Natural killer cell (primary cell): ENCODE measurements around the gene ERICH6B. TPM values are rescaled to one million over a fixed set of nuclear protein-coding genes. Genes with fewer than 3 reads are reported as not detected.

Source experiments
- ATAC-seq, 3 donors: fragments of 150-1000 bp in 2 of 3; fragments of 200-7000 bp in 1 of 3; cut with Tn5 transposase; 1 replicate in 1 of 3; 2 replicates in 2 of 3; pipeline ENCODE4 v1.10.0; 2021; ENCODE audit warnings: mild to moderate bottlenecking in 2 of 3, moderate library complexity in 2 of 3
- DNase-seq, 2 donors: peaks; one replicate each; pipeline versions ENCODE4 v3.0.0 to v3.0.0-alpha.2; 2013 to 2021; ENCODE audit warnings: mixed read lengths in 1 of 2
- H3K27ac ChIP-seq: one replicate; pipeline ENCODE4 v1.5.1; 2013; ENCODE audit warnings: mild to moderate bottlenecking, low read length
- H3K27me3 ChIP-seq: one replicate; pipeline ENCODE4 v1.6.1; 2013; ENCODE audit warnings: low read length; ENCODE audit not compliant: control insufficient read depth, insufficient read depth
- H3K36me3 ChIP-seq: one replicate; pipeline ENCODE4 v1.6.1; 2013; ENCODE audit warnings: low read length; ENCODE audit not compliant: control insufficient read depth, insufficient read depth
- H3K4me1 ChIP-seq: one replicate; pipeline ENCODE4 v1.6.1; 2013; ENCODE audit warnings: low read length; ENCODE audit not compliant: control insufficient read depth, insufficient read depth
- H3K4me3 ChIP-seq: one replicate; pipeline ENCODE4 v1.5.1; 2013; ENCODE audit warnings: low read length
- H3K9me3 ChIP-seq: one replicate; pipeline ENCODE4 v1.6.1; 2013; ENCODE audit warnings: low read length; ENCODE audit not compliant: control insufficient read depth, insufficient read depth
- H3K27ac Mint-ChIP-seq, 2 donors: one replicate each; pipeline ENCODE4 v1.8.0; 2022; ENCODE audit warnings: mild to moderate bottlenecking in 2 of 2, mixed read lengths in 2 of 2, moderate library complexity in 1 of 2
- H3K27me3 Mint-ChIP-seq, 2 donors: one replicate each; pipeline ENCODE4 v1.8.0; 2022; ENCODE audit warnings: low read depth in 2 of 2, mixed read lengths in 2 of 2
- H3K36me3 Mint-ChIP-seq: one replicate; pipeline ENCODE4 v1.8.0; 2022; ENCODE audit warnings: mixed read lengths
- H3K4me1 Mint-ChIP-seq, 2 donors: one replicate each; pipeline ENCODE4 v1.8.0; 2022; ENCODE audit warnings: mixed read lengths in 2 of 2
- H3K4me3 Mint-ChIP-seq: one replicate; pipeline ENCODE4 v1.8.0; 2022; ENCODE audit warnings: mild to moderate bottlenecking, moderate library complexity, mixed read lengths
- H3K9me3 Mint-ChIP-seq, 2 donors: one replicate each; pipeline ENCODE4 v1.8.0; 2022; ENCODE audit warnings: mixed read lengths in 2 of 2
- CTCF ChIP-seq: fragments of 200-600 bp; IDR thresholded peaks from one replicate; pipeline ENCODE4 v1.8.0; 2022; ENCODE audit warnings: antibody characterized with exemption
- WGBS: methylation state at CpG from one replicate; pipeline ENCODE4 v1.1.7; 2013; ENCODE audit warnings: missing lambda C conversion rate; ENCODE audit not compliant: insufficient coverage; 5-methylcytosine and 5-hydroxymethylcytosine counted together
- intact Hi-C: fragments of 100-400 bp; cut with micrococcal nuclease; formaldehyde crosslinking; loops from one replicate; pipeline ENCODE4 v1.14.2; 2022
- total RNA-seq, 4 donors: library from RNA; stranded (reverse); fragments of 120-200 nt in 1 of 4; gene quantifications; one replicate each; pipeline versions ENCODE4 v1.2.3 to v1.2.4, GENCODE V29; 2013 to 2022

Gene ERICH6B
- total RNA-seq, 3 donors from 2014 or later (not counting 1 experiment from before 2014, with no cell fraction given): not detected

DNA sequence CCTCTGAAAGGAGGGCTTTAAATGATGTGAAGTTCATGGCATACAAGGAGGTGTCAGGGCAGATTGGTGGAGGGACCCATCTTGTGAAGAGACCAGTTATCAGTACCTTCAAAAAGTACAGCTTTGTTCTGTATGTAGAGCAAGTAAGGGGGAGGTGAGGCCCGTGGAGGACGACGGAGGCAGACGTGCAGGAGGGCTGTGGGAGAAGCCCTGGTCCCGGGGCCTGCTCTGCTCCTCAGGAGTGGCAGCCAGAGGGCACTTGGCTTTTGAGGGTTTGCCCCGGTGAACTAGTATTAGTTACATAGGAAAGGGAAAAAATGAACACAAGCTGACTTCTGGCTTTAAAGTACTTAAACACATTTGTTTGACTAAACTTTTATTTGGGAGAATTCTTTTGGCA lies 108.7 kb downstream of the ERICH6B start:
- Mint-ChIP-seq H3K27me3 (no peaks in the 10 kb centered on the region), H3K4me1 (peaks cover 17 to 22% of the 10 kb centered on the region in 2 donors), H3K27ac (peak overlapping the region; percentile 1 to 34), H3K9me3 (no peaks in the 10 kb centered on the region), H3K4me3 (no peak overlapping the region), H3K36me3 (peaks cover 22% of the 10 kb centered on the region)
- intact Hi-C loops: no loop called here
- 95% methylated on average over 6 of the region's 6 CpGs for WGBS
- no peak overlapping the region for H3K4me3 ChIP-seq
- no peak for TF ChIP-seq CTCF
- no peak for DNase-seq
- no peak overlapping the region for H3K27ac ChIP-seq
- H3K4me1 ChIP-seq: no peaks in the 10 kb centered on the region
- H3K9me3 ChIP-seq: no peaks in the 10 kb centered on the region
- peaks cover 63% of the 10 kb centered on the region for H3K36me3 ChIP-seq
- H3K27me3 ChIP-seq: no peaks in the 10 kb centered on the region
- no peak for ATAC-seq

GRCh38 chr13:45503658-45504057 lies 111.9 kb downstream of the ERICH6B start:
- DNase-seq (no peak), ATAC-seq (no peak)
- H3K36me3 ChIP-seq: peaks cover 54% of the 10 kb centered on the region
- Mint-ChIP-seq H3K27ac (peak overlapping the region in 1 of 2 donors; percentile 24), H3K9me3 (no peaks in the 10 kb centered on the region), H3K4me1 (peaks cover 20 to 27% of the 10 kb centered on the region in 2 donors), H3K36me3 (peaks cover 27% of the 10 kb centered on the region), H3K27me3 (no peaks in the 10 kb centered on the region), H3K4me3 (no peak overlapping the region)
- no peak overlapping the region for H3K27ac ChIP-seq
- no peak overlapping the region for H3K4me3 ChIP-seq
- intact Hi-C loops: no loop called here
- no peaks in the 10 kb centered on the region for H3K27me3 ChIP-seq
- H3K4me1 ChIP-seq: no peaks in the 10 kb centered on the region
- H3K9me3 ChIP-seq: no peaks in the 10 kb centered on the region
- TF ChIP-seq CTCF: no peak

- Histone ChIP-seq H3K27ac (no peak overlapping the region), H3K36me3 (peaks cover 63% of the 10 kb centered on the region)
- TF ChIP-seq CTCF: no peak
Measured at GRCh38 chr13:45501175-45501526, 114.4 kb downstream of the ERICH6B start.

GRCh38 chr13:45500492-45501174 lies 114.9 kb downstream of the ERICH6B start:
- Mint-ChIP-seq H3K27me3 (no peaks in the 10 kb centered on the region), H3K9me3 (no peaks in the 10 kb centered on the region), H3K4me3 (no peak overlapping the region), H3K36me3 (peaks cover 29% of the 10 kb centered on the region), H3K4me1 (peaks cover 9 to 20% of the 10 kb centered on the region in 2 donors), H3K27ac (peak overlapping the region; percentile 7 to 41)
- ATAC-seq: no peak
- intact Hi-C loops: no loop called here
- H3K27me3 ChIP-seq: no peaks in the 10 kb centered on the region
- H3K4me3 ChIP-seq: no peak overlapping the region
- no peak for DNase-seq
- H3K36me3 ChIP-seq: peaks cover 59% of the 10 kb centered on the region
- TF ChIP-seq CTCF: no peak
- 68% methylated on average over 4 of the region's 4 CpGs for WGBS
- no peaks in the 10 kb centered on the region for H3K9me3 ChIP-seq
- no peaks in the 10 kb centered on the region for H3K4me1 ChIP-seq
- H3K27ac ChIP-seq: no peak overlapping the region

More at GRCh38 chr13:45501175-45501526, 114.4 kb downstream of the ERICH6B start:
- intact Hi-C loops: no loop called here
- H3K4me3 Mint-ChIP-seq: no peak overlapping the region
- DNase-seq (no peak), ATAC-seq (no peak)
- peak overlapping the region; percentile 7 to 41 for H3K27ac Mint-ChIP-seq
- no peaks in the 10 kb centered on the region for H3K9me3 Mint-ChIP-seq
- H3K4me1 ChIP-seq: no peaks in the 10 kb centered on the region
- H3K9me3 ChIP-seq: no peaks in the 10 kb centered on the region
- peaks cover 13 to 23% of the 10 kb centered on the region in 2 donors for H3K4me1 Mint-ChIP-seq
- 100% methylated on average over 1 of the region's 1 CpG for WGBS
- H3K27me3 ChIP-seq: no peaks in the 10 kb centered on the region
- H3K36me3 Mint-ChIP-seq: peaks cover 32% of the 10 kb centered on the region
- H3K27me3 Mint-ChIP-seq: no peaks in the 10 kb centered on the region
- H3K4me3 ChIP-seq: no peak overlapping the region
